Smooth muscle cell of the brain vasculature (primary cell): ENCODE results near the gene FAM53A.
"Not testable (repeated sequence)": the region's sequence is repeated elsewhere in the genome, so short reads cannot be mapped to it uniquely, and the experiment has no call there.

Experiments
- DNase-seq: peaks from one replicate; pipeline ENCODE4 v3.0.0-alpha.2; 2012; ENCODE audit warnings: low read depth, low spot score

Gene FAM53A

GRCh38 chr4:1685235-1686150, 1.4 kb upstream of the FAM53A start:
- DNase-seq, result no peak

GRCh38 chr4:1684506-1685234, 557 bp upstream of the FAM53A start:
- no peak for DNase-seq

- peak; percentile 43 for DNase-seq
Observed at GRCh38 chr4:1683261-1683735, 815 bp downstream of the FAM53A start.

DNA sequence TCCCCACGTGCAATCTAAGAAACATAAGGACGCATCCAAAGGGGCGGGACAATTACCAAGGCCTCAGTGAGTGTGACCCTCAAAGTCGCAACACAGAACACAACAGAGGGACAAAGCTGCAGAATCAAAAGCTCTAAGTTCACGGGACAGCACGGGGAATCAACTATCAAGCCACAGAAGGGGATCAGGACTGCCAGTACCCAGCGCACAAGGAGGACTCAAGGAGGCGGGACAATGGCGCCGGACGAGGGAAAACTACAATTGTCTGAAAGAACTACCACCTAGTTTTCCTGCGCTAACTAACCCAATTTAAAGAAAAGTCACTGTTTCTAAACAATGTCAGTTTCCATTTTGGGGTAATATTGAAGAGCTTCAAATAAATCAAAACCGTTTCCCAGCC, 1.3 kb downstream of the FAM53A start:
- no peak for DNase-seq

GRCh38 chr4:1678244-1678643, 5.9 kb downstream of the FAM53A start:
- no peak for DNase-seq

GRCh38 chr4:1676605-1677525, 7.2 kb downstream of the FAM53A start:
- DNase-seq, result no peak

- DNase-seq, result no peak
Observed at GRCh38 chr4:1675802-1676137, 8.3 kb downstream of the FAM53A start.

DNA sequence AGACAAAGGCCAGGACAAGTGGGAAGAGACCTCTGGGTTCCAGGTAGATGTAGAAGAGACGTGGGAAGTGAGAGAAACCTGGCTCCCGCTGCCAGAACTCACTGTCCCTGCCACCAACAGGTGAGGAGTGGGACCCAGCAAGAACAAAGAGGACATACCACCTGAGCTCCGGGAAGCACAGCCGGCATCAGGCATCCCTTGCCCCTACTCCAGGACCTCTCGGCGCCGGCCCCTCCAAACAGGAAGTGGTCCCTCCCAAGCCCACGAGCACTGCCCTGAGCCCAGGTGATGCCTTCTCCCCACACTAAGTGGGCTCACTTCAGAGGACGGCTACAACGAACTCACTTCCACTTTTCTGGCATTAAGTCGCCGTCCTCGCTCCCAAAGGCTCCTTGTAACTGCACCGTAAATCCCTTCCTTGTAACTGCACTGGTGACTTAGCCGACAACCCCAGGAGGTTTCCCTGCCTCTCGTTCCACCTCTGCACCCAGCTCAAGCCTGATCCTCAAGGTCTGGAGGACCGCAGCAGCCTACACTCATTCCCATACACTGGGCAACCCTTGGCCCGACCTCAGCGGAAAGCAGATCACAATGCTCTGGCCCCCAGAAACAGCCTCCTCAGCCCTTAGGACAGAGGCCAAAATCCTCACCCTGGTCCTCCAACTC, 8.8 kb downstream of the FAM53A start:
- no peak for DNase-seq

DNA sequence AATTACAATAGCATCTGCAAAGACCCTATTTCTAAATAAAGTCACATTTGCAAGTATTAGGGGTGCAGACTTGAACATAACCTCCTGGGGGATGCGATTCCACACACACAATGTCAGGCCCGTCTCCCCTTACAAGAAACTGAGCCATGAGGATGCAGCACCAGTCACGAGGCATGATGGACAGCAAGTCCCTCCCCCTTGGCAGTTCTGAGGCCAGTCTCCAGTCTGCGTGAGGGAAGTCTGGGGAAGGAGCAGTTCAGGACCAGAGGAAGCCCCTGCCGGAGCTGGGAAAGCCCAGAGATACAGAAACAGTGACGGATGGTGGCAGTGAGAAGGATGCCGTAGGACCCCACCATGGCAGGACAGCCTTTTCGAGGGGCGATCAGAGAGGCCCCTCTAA, 9.4 kb downstream of the FAM53A start:
- DNase-seq, result no peak

GRCh38 chr4:1673671-1674070, 10.4 kb downstream of the FAM53A start:
- DNase-seq, result no peak

DNA sequence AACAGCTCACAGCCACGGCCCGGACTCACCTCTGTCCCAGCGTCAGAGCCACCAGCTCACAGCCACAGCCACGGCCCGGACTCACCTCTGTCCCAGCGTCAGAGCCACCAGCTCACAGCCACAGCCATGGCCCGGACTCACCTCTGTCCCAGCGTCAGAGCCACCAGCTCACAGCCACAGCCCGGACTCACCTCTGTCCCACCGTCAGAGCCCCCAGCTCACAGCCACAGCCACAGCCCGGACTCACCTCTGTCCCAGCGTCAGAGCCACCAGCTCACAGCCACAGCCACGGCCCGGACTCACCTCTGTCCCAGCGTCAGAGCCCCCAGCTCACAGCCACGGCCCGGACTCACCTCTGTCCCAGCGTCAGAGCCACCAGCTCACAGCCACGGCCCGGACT, 13.1 kb downstream of the FAM53A start:
- not testable (repeated sequence) for DNase-seq

DNA sequence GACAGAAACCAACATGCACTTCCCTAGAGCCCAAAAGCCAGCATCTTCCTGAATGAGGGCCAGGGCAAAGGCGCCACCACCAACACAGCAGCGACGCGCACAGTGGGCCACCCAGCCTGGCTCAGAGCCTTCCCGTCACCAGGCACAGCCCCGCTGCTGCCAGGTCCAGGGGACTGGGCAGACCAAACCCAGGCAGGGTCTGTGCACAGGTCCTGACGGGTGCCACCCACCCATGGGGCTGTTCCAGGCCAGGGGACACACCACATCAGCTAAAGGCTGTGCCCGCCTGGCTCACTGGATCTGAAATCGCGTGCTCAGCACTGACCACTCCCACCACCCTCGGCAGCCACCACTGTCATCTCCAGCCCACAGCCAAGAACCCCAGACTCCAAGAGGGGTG, 13.8 kb downstream of the FAM53A start:
- DNase-seq, result no peak

DNA sequence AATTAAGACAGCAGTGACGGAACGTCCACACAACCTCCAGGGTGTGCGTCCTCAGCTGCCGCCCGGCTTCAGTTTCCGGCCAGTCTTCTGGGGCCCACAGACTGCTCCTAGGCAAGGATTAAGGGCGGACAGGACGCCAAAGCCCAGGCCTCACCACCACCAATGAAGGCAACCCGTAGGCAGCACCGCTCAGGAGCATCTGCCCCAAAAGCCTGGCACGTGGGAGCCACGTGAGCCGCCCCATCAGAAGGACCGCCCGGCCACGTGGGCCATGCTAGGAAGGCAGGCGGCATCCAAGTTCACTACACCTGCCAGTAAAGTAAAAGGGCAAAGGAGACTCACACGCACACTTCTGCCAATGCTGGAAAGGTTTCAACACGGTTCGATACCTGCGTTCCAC, 14.3 kb downstream of the FAM53A start:
- DNase-seq, result no peak

DNA sequence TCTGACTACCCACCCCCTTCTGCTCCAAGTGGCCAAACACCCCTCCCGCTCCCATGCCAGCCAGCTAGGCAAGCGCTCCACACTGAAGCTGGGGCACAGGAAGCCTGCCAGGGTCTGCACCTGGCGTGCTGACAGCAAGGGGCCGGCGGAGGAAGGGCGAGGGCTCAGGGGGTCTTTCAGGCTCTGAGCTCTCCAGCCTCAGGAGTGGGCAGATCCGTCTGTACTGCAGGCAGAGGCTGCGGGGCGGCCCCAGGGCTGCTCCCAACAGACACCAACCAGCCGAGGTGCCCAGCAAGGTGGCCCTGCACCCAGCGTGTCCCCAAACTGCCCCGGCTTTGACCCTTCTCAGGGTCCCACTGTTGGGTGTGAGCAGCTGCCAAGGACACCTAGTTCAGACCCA, 14.8 kb downstream of the FAM53A start:
- no peak for DNase-seq

DNA sequence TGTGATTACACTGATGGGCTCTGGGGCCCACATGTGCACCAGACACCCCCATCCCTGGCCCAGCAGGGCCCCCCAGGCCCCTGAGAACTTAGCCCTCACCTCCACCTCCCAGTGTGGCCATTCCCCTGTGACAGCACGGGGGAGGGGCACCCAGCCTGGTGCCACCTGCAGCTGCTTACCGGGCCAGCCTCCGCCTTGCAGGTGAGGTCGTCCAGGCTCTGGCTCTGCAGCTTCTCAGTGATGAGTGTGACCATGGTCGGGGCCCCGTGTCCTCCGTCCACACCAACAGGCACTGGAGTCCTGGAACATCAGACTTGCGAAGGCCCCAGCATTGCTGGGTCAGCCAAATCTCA, 15.6 kb downstream of the FAM53A start:
- no peak for DNase-seq

DNA sequence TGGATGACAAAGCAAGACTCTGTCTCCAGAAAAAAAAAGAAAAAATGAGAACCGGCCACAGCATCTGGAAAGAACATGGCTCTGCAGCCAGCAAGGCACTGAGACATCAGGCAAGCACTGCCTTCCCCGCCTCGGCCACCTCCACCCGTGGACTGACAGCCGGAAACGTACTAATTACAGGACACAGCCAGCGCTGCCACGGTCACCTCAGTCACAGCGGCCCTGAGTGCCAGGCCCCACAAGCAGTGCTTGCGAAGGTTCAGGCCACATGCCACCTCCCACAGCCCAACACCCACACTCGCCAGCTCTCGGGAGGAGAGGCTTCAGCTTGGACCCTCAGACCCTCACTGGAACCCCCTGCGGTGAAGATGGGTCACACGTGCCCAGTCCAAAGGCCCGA, 16.8 kb downstream of the FAM53A start:
- no peak for DNase-seq

DNA sequence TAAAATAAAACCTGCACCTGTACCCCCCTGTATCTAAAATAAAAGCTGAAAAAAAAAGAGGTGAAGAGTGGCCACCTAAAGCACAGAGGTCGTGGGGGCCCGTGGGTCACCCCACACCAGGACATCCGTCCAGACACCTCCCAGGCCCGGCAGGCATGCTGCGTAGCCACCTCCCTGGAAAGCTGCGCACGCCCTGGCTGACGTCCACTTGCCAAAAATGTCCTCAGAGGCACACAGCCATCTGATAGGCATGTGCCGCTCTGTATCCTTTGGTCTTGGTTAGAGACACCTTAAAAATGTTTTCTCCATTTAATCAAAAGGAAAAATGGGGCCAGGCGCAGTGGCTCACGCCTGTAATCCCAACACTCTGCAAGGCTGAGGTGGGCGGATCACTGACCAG, 17.7 kb downstream of the FAM53A start:
- DNase-seq, result no peak

DNA sequence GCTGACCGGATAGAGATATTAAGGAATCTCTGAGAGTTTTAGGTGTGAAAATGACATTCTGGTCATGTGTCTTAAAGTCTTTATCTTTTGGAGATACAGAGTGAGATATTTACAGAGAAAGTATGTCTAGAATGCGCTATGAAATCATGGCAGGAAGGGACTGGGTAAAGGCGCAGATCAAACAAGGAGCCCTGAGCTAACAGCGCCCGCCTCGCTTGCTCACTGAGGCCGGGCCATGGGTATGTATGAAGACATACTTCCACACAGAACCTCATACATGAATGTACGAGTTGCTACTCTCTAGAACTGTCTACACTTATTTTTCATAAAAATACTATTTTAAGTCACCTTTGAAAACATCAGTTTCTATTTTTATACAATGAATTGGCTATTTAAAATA, 20.0 kb downstream of the FAM53A start:
- no peak for DNase-seq

- no peak for DNase-seq
Observed at GRCh38 chr4:1663549-1663948, 20.6 kb downstream of the FAM53A start.

- DNase-seq, result no peak
Observed at GRCh38 chr4:1661695-1662094, 22.4 kb downstream of the FAM53A start.

DNA sequence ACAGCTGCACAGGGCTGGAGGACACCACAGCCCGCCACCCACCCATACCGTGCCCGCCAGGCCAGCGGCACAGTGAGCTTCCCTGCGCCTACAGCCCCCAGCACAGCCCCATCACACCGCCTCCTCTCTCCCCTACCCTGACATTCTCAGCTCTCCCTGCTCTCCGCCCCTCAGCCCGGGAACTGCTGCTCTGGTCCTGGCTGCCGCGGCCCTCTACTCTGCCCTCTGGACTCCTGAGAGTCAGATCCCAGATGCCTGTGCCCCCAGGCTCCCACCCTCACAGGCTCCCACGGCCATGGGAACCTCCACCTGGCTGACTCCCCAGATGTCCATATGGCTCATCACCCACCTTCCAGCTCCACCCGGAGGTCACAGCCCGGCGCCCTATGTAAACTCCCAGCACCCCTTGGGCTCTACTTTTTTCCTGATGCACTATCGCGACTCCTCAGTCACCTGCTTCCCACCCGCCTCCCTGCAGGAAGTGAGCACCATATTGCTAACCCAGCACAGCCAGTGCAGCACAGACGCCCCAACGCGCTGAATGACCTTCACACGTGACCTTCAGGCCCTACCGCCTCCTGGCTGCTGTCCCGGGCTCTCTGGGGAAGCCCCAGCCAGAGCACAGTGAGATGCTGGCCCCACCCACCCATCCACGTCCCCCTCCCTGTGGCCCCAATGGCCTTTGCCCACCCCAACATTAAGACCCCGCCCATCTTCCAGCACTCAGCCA, 23.0 kb downstream of the FAM53A start:
- DNase-seq, result no peak
